ENCODE results near the gene KLF3.

- no peak for TF ChIP-seq CTCF (IDR thresholded peaks at IDR 0.05; ENCODE audit: poor library complexity, severe bottlenecking)
- no peak for TF ChIP-seq EZH2 (IDR thresholded peaks at IDR 0.05; ENCODE audit: borderline replicate concordance, insufficient read depth, low read length, poor library complexity, severe bottlenecking)
- no peak for TF ChIP-seq TAF1 (IDR thresholded peaks at IDR 0.05; ENCODE audit: low read depth)
- no peak for TF ChIP-seq RAD21 (conservative IDR thresholded peaks at IDR 0.05)
- no peak for TF ChIP-seq POLR2AphosphoS5 (IDR thresholded peaks at IDR 0.05)
- no peak for TF ChIP-seq REST (IDR thresholded peaks at IDR 0.05; ENCODE audit: borderline replicate concordance)
These were observed 19.3 kb downstream of the KLF3 start for GRCh38 chr4:38683276-38683675.

Data from neural cell (in vitro differentiated cells).